GM19397 (cell line): ENCODE results near the gene TIMM44.
"Not testable (repeated sequence)": the region's sequence is repeated elsewhere in the genome, so short reads cannot be mapped to it uniquely, and the experiment has no call there.

ENCODE experiments used
- ATAC-seq: cut with Tn5 transposase; IDR thresholded peaks from one replicate; pipeline ENCODE4 v1.9.1; 2021; ENCODE audit warnings: mild to moderate bottlenecking, moderate library complexity; ENCODE audit not compliant: unreplicated experiment

TIMM44 gene

DNA sequence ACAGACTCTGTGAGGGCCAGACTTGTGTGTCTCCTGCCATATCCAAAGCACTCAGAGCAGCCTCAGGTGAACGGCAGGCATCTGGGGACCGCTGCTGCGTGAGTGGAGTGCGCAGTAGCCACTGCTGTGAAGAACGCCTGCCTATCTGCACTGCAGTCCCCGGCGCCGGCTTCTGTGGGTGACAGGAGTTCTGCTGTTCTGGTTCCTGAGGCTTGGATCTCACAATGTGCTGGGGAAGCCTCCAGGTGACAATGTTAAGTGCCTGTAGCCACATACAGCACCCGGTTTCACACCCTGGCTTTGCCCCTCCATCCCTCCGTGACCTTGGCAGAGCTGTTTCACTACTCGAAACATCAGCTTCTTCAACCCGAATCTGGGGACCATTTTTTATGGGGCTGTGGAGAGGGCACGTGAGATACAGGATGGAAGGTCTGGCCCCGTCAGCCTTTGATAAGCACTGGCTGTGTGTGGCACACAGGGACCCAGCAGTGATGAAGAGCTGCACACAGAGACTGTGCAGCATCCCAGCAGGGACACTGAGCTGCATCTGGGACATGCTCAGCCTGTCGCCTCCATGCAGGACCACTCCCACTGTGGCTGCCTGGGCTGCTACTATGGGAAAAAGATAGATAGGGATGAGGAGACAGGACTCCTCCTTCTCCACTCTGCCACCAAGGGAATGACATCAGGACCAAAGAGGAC lies 33.7 kb upstream of the TIMM44 start:
- no peak for ATAC-seq

DNA sequence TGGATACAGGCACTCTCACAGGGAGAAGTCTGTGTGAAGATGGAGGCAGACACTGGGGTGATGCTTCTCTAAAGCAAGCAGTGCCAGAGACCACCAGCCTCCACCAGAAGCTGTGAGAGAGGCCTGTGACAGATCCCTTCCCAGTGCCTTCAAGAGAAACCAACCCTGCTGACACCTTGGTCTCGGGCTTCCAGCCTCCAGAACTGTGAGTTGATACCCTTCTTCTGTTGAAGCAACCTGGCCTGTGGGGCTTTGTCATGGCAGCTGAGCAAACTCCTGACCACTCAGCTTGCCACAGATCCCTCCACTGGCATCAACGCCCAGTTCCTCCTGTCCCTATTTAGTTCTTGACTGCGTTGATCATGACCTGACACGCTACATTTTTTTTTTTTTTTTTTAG lies 33.0 kb upstream of the TIMM44 start:
- ATAC-seq: no peak

DNA sequence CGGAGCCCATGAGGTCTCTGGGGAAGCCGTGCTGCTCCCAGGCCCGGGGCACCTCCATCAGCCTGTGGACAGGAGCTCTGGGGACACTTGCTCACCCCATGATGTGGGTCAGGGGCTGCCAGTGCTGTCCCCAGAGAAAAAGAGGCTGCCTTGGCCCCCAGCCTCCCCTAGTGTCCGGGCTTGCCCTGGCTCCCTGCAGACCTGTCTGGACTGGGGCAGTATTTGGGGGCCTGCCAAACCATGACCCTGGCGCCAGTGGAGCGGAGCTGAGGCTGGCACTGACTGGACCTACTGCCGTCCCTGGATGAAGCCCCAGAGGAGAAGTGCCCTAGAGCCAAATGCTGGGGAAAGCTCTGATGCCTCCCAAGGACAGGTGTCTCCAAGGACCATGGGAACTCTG lies 31.6 kb upstream of the TIMM44 start:
- no peak for ATAC-seq

- no peak for ATAC-seq
Observed at GRCh38 chr19:7973883-7974282, 30.4 kb upstream of the TIMM44 start.

- ATAC-seq: no peak
Observed at GRCh38 chr19:7971553-7972520, 28.4 kb upstream of the TIMM44 start.

DNA sequence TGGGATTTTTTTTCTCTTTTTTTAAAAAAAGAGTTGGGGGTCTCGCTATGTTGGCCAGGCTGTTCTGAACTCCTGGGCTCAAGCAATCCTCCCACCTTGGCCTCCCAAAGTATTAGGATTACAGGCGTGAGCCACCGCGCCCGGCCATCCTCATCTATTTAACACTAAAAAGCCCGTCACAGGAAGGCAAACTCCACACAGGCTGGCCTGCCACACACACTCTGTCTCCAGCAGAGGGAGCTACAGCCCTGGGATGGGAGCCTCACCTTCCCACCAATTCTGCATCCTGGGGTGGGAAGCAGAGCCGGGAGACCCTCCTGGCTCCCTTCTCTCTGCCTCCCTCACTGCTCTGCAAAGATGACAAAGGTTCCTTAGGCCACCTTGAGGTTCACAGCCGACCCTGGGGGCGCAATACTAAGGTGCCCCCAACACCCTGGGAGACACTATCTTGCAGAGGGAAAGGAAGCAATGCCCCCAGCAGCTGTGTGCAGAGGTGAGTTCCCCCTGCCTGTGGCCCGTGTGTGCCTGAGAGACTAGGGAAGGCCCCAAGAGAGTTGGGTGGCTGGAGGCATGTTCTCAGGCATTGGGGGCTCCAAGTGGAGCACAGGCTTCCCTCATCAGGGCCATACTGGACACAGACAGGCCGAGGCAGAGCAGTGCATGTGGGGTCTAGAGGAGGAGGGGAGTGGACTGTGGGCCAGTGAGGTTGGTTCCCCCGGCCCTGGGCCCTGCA lies 27.4 kb upstream of the TIMM44 start:
- no peak for ATAC-seq

DNA sequence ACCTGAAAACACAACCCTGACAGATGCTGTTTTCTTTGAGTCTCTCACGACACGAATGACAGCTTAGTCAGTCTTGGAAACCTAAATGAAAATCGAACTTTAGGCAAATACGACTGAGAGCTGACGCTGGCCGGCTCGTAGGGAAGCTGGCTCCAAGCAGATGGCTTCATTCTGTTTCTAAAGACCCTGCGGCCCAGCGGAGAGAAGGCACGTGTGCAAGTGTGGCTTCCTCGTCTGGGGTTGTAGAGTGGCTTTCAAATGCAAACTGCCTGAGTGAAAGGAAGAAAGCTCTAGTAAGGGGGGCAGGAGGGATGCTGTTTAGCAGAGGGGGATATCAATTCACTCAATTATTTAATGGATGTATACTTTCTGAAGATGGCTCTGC lies 26.1 kb upstream of the TIMM44 start:
- no peak for ATAC-seq

DNA sequence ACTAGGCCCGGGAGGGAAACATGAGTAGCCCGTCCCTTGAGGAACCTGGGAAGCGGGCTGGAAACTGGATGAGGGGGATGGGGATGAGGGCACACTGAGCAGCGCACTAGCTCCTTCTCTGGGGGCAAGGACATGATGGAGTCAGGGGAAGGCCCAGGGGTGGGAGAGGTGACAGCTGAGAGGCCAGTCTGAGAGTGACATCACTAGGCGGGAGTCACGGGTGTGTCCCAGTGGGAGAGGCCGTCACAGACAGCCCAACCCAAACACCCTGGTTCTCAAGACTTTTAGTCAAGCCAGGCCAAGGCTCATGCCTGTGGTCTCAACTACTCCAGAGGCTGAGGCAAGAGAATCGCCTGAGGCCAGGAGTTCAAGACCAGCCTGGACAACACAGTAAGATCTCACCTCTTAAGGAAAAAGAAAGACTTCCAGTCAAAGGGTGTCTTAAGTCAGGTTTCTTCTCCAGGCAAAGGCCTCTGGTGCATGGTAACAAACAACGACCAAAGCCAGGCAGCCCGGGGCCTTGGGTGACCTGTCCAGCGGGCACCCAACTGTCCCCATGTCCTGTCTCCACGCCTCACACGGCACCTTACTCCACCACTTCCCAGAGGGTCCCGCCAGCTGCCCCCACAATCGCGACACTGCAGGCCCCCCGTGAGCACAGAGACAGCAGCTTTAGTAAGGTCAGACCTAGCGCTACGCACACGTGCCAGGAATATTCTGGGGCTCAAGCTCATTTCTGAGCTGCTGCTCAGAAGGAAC lies 25.5 kb upstream of the TIMM44 start:
- no peak for ATAC-seq

GRCh38 chr19:7968008-7968795 lies 24.7 kb upstream of the TIMM44 start:
- no peak for ATAC-seq

- ATAC-seq: no peak
Observed at GRCh38 chr19:7965921-7966665, 22.6 kb upstream of the TIMM44 start.

DNA sequence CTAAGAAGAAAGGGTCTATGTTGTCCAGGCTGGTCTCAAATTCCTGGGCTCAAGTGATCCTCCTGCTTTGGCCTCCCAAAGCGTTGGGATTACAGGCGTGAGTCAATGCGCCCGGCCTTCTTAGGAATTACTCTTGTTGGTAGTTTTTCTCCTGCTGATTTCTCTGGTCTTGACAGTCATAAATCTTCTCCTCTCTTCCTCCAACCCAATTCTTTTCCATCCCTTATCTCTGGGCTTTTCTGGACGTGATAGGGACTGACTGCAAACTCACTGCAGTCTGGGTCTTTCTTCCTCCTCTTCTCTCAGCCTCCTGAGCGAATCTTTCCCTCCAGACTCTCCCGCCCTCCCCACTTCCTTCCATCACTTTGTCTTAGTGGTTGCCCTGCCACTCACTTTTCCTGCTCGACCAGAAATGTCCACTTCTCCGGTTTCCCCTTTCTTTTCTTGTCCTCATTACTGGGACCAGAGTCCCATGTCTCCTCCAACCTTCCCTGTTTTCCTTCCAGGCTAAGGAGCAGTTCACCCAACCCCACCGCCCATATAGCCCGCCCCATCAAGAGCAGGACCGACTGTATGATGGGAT lies 21.9 kb upstream of the TIMM44 start:
- no peak for ATAC-seq

DNA sequence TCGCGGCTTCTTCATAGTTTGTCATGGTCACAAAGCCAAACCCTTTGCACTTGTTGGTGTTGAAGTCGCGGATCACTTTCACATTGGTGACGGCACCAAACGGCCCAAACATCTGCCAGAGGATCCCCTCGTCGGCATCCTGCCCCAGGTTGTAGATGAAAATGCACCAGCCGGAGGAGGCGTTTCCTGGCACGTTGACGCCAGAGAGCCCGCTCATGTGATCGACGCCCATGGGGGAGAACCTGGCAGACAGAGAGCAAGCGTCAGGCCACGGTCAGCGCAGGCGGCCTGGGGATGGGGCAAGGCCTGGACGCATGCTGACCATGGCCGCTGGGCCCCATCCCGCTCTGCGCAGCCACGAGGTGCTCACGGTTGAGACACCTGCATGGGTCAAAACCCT lies 20.1 kb upstream of the TIMM44 start:
- no peak for ATAC-seq

GRCh38 chr19:7962644-7963268 lies 19.3 kb upstream of the TIMM44 start:
- no peak for ATAC-seq

DNA sequence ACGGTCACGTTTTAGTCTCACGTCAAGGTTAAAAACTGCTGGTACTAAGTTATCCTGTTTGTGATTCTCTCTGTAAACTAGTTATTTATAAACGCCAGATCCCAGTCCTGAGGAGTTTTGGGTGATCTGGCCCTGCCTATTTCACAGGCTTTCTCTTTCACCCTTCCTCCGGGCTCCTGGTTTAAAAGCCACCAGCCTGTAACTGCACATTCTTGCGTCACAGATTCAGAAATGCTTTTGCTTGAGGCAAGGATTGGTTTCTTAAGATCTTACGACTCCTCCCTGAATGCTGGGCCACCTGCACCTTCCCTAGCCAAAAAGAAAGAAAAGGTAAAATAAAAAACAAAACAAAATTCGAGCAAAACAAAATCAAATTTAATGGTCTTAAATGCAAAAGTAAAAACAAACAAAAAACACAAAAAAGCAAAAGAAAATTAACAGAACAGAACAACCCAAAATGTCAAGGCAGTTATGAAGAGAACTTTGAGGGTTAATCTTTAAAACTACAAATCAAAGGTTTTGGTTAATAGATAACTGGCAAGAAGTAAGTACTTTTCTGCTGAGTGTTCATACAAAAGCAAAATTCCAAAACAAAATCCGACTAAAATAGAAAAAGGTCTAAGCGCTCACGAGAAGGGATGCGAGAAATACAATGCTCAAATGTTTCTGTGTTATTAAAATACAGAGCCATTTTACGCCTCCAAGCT lies 18.6 kb upstream of the TIMM44 start:
- no peak for ATAC-seq

DNA sequence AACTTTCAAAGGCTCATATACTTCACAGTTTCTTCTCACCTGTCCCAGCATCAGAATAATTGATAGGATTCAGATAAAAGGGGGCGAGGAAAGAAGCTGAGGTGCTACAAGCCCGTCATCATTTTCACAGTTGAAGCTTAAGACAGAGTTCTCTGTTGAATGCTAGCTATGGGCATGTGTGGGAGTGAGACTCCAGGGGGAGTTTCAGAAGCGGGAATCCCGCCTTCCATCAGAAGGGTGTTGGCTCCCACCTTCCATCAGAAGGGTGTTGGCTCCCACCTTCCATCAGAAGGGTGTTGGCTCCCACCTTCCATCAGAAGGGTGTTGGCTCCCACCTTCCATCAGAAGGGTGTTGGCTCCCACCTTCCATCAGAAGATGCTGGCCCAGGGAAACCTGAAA lies 17.6 kb upstream of the TIMM44 start:
- not testable (repeated sequence) for ATAC-seq

- ATAC-seq: no peak
Observed at GRCh38 chr19:7959211-7959610, 15.7 kb upstream of the TIMM44 start.

- ATAC-seq: no peak
Observed at GRCh38 chr19:7955696-7956095, 12.2 kb upstream of the TIMM44 start.

DNA sequence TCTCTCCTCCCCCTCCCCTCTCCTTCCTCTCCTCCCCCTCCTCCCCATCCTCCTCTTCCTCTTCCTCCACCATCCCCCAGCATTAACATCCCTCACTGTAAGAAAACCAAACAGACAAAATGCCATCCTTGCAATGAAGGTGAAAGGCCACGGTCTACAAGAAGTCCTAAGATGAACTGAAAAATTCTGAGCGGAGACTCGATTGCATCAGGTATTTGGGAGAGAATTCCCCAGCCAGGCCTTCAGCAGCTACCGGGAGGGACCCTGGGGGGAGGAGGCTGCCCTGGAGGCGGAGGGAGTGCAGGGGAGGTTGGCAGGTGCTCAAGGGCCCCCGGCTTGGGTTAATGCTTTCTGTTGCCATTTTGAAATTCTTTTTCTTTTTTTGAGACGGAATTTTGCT lies 10.1 kb upstream of the TIMM44 start:
- ATAC-seq: no peak
